AG08395 (cell line): ENCODE results near the gene ABCC9.
"Not testable (repeated sequence)": the region's sequence is repeated elsewhere in the genome, so short reads cannot be mapped to it uniquely, and the experiment has no call there.

Experiments
- DNase-seq: peaks from one replicate; pipeline ENCODE4 v3.0.0; 2012; ENCODE audit warnings: mixed read lengths, low spot score

The ABCC9 gene

GRCh38 chr12:21815306-21816062 is 125.7 kb downstream of the ABCC9 start:
- DNase-seq: no peak

- no peak for DNase-seq
Observed at GRCh38 chr12:21814814-21815213, 126.4 kb downstream of the ABCC9 start.

GRCh38 chr12:21814327-21814726 is 126.9 kb downstream of the ABCC9 start:
- no peak for DNase-seq

- DNase-seq: no peak
Observed at GRCh38 chr12:21813751-21814150, 127.5 kb downstream of the ABCC9 start.

GRCh38 chr12:21813125-21813524 is 128.1 kb downstream of the ABCC9 start:
- DNase-seq: no peak

GRCh38 chr12:21812340-21812739 is 128.9 kb downstream of the ABCC9 start:
- not testable (repeated sequence) for DNase-seq

GRCh38 chr12:21809100-21809499 is 132.1 kb downstream of the ABCC9 start:
- DNase-seq: no peak

- no peak for DNase-seq
Observed at GRCh38 chr12:21806255-21806654, 135.0 kb downstream of the ABCC9 start.

GRCh38 chr12:21801522-21802288 is 139.5 kb downstream of the ABCC9 start:
- DNase-seq: no peak

- no peak for DNase-seq
Observed at GRCh38 chr12:21800011-21800410, 141.2 kb downstream of the ABCC9 start.

GRCh38 chr12:21797539-21797938 is 143.7 kb downstream of the ABCC9 start:
- DNase-seq: no peak

- no peak for DNase-seq
Observed at GRCh38 chr12:21795648-21796328, 145.4 kb downstream of the ABCC9 start.

- not testable (repeated sequence) for DNase-seq
Observed at GRCh38 chr12:21794807-21795595, 146.2 kb downstream of the ABCC9 start.

GRCh38 chr12:21789687-21790086 is 151.5 kb downstream of the ABCC9 start:
- DNase-seq: not testable (repeated sequence)

- no peak for DNase-seq
Observed at GRCh38 chr12:21788089-21788983, 152.9 kb downstream of the ABCC9 start.

GRCh38 chr12:21786041-21786531 is 155.1 kb downstream of the ABCC9 start:
- DNase-seq: no peak

GRCh38 chr12:21782723-21783122 is 158.5 kb downstream of the ABCC9 start:
- not testable (repeated sequence) for DNase-seq

GRCh38 chr12:21780786-21781185 is 160.4 kb downstream of the ABCC9 start:
- no peak for DNase-seq

GRCh38 chr12:21776175-21776574 is 165.1 kb downstream of the ABCC9 start:
- no peak for DNase-seq

GRCh38 chr12:21775133-21775820 is 165.9 kb downstream of the ABCC9 start:
- DNase-seq: no peak
